NCI-H146 (cell line): ENCODE measurements around the gene SRPK1.
A peak's percentile ranks its signal among the peaks of the same experiment; 100 is the strongest.
"Not testable (repeated sequence)": the region's sequence is repeated elsewhere in the genome, so short reads cannot be mapped to it uniquely, and the experiment has no call there.

Source experiments
- DNase-seq: peaks from one replicate; lab custom pipeline; 2025; lab: John Stamatoyannopoulos, UW

The SRPK1 gene

GRCh38 chr6:35920793-35921732 is at the start of gene SRPK1:
TSS of gene SRPK1 (minus strand) at chr6:35921098. CDS start at chr6:35921056, 42 bp downstream.
- DNase-seq = peak; percentile 95

- DNase-seq = no peak
Measured at GRCh38 chr6:35970181-35970580, 49.3 kb upstream of the SRPK1 start.

- DNase-seq = no peak
Measured at GRCh38 chr6:35969646-35970045, 48.7 kb upstream of the SRPK1 start.

GRCh38 chr6:35968821-35969220 is 47.9 kb upstream of the SRPK1 start:
- DNase-seq = no peak

GRCh38 chr6:35967076-35967774 is 46.3 kb upstream of the SRPK1 start:
- peak; percentile 94 for DNase-seq

GRCh38 chr6:35962779-35963560 is 42.1 kb upstream of the SRPK1 start:
- DNase-seq = no peak

- no peak for DNase-seq
Measured at GRCh38 chr6:35960187-35960586, 39.3 kb upstream of the SRPK1 start.

- DNase-seq = no peak
Measured at GRCh38 chr6:35955970-35956369, 35.1 kb upstream of the SRPK1 start.

- DNase-seq = no peak
Measured at GRCh38 chr6:35955521-35955920, 34.6 kb upstream of the SRPK1 start.

- DNase-seq = no peak
Measured at GRCh38 chr6:35955071-35955470, 34.2 kb upstream of the SRPK1 start.

GRCh38 chr6:35954333-35954732 is 33.4 kb upstream of the SRPK1 start:
- DNase-seq = no peak

- DNase-seq = peak; percentile 30
Measured at GRCh38 chr6:35948725-35949124, 27.8 kb upstream of the SRPK1 start.

- no peak for DNase-seq
Measured at GRCh38 chr6:35945650-35946025, 24.7 kb upstream of the SRPK1 start.

GRCh38 chr6:35943390-35943789 is 22.5 kb upstream of the SRPK1 start:
- no peak for DNase-seq

GRCh38 chr6:35942355-35942754 is 21.5 kb upstream of the SRPK1 start:
- no peak for DNase-seq

- not testable (repeated sequence) for DNase-seq
Measured at GRCh38 chr6:35941170-35941569, 20.3 kb upstream of the SRPK1 start.

- DNase-seq = not testable (repeated sequence)
Measured at GRCh38 chr6:35940014-35940413, 19.1 kb upstream of the SRPK1 start.

- DNase-seq = not testable (repeated sequence)
Measured at GRCh38 chr6:35939259-35939658, 18.4 kb upstream of the SRPK1 start.

GRCh38 chr6:35936681-35937359 is 15.9 kb upstream of the SRPK1 start:
- DNase-seq = no peak

GRCh38 chr6:35935469-35935868 is 14.6 kb upstream of the SRPK1 start:
- no peak for DNase-seq

- no peak for DNase-seq
Measured at GRCh38 chr6:35933844-35934243, 12.9 kb upstream of the SRPK1 start.

- DNase-seq = not testable (repeated sequence)
Measured at GRCh38 chr6:35931873-35932272, 11.0 kb upstream of the SRPK1 start.
